Adipocyte (in vitro differentiated cells): ENCODE measurements around the gene PPP1R10.

Experiments
- DNase-seq: peaks from one replicate; pipeline ENCODE4 v3.0.0-alpha.2; 2015; ENCODE audit warnings: low read depth
- H3K27me3 ChIP-seq: replicated peaks from 2 replicates; pipeline ENCODE4 v1.7.0; 2013; ENCODE audit warnings: mild to moderate bottlenecking, low read length, moderate library complexity; ENCODE audit not compliant: control insufficient read depth, insufficient read depth
- H3K36me3 ChIP-seq: 2 replicates; pipeline ENCODE4 v1.7.0; 2013; ENCODE audit warnings: low read length, mild to moderate bottlenecking, moderate library complexity; ENCODE audit not compliant: control insufficient read depth, insufficient read depth, severe bottlenecking
- H3K4me1 ChIP-seq: 2 replicates; pipeline ENCODE4 v1.7.0; 2013; ENCODE audit warnings: mild to moderate bottlenecking, low read length, moderate library complexity; ENCODE audit not compliant: control insufficient read depth, insufficient read depth
- H3K4me3 ChIP-seq: 2 replicates; pipeline ENCODE4 v1.7.0; 2013; ENCODE audit warnings: mild to moderate bottlenecking, low read length, moderate library complexity
- H3K9ac ChIP-seq: 2 replicates; pipeline ENCODE4 v1.7.0; 2013; ENCODE audit warnings: mild to moderate bottlenecking, low read length, moderate library complexity
- H3K9me3 ChIP-seq: 2 replicates; pipeline ENCODE4 v1.7.0; 2013; ENCODE audit warnings: mild to moderate bottlenecking, low read length, moderate library complexity; ENCODE audit not compliant: control insufficient read depth

PPP1R10 gene

GRCh38 chr6:30617565-30618269, 674 bp upstream of the PPP1R10 start, which contains the start of gene MRPS18B:
Gene MRPS18B (plus strand): TSS chr6:30617840. CDS start chr6:30617866, 26 bp downstream.
- peaks cover 42% of the 10 kb centered on the region for H3K36me3 ChIP-seq
- peak; percentile 99 for DNase-seq
- H3K4me1 ChIP-seq = peaks cover 28% of the 10 kb centered on the region

GRCh38 chr6:30615958-30616810, 859 bp downstream of the PPP1R10 start:
- DNase-seq = peak; percentile 52
- Histone ChIP-seq H3K9me3 (no peaks in the 10 kb centered on the region), H3K4me1 (peaks cover 40% of the 10 kb centered on the region), H3K9ac (peak overlapping the region; percentile 98), H3K4me3 (peak overlapping the region; percentile 87), H3K27me3 (no peaks in the 10 kb centered on the region), H3K36me3 (peaks cover 30% of the 10 kb centered on the region)

More at GRCh38 chr6:30617565-30618269, 674 bp upstream of the PPP1R10 start, which contains the start of gene MRPS18B:
- Histone ChIP-seq H3K27me3 (no peaks in the 10 kb centered on the region), H3K9ac (peak within 1 kb of the TSS; percentile 98), H3K4me3 (peak within 1 kb of the TSS; percentile 95), H3K9me3 (no peaks in the 10 kb centered on the region)

GRCh38 chr6:30615219-30615957, 1.7 kb downstream of the PPP1R10 start:
- peak; percentile 83 for DNase-seq
- peak overlapping the region; percentile 98 for H3K9ac ChIP-seq
- no peaks in the 10 kb centered on the region for H3K27me3 ChIP-seq
- H3K4me1 ChIP-seq = peaks cover 40% of the 10 kb centered on the region
- H3K4me3 ChIP-seq = peak overlapping the region; percentile 87
- H3K36me3 ChIP-seq = peaks cover 24% of the 10 kb centered on the region
- H3K9me3 ChIP-seq = no peaks in the 10 kb centered on the region

- peaks cover 21% of the 10 kb centered on the region for H3K36me3 ChIP-seq
Observed at GRCh38 chr6:30614843-30615218, 2.2 kb downstream of the PPP1R10 start.

GRCh38 chr6:30614044-30614842, 2.8 kb downstream of the PPP1R10 start:
- H3K36me3 ChIP-seq = peaks cover 20% of the 10 kb centered on the region
- H3K9me3 ChIP-seq = no peaks in the 10 kb centered on the region

More at GRCh38 chr6:30614843-30615218, 2.2 kb downstream of the PPP1R10 start:
- Histone ChIP-seq H3K9me3 (no peaks in the 10 kb centered on the region), H3K27me3 (no peaks in the 10 kb centered on the region), H3K4me3 (peak overlapping the region; percentile 87), H3K9ac (peak overlapping the region; percentile 98), H3K4me1 (peaks cover 43% of the 10 kb centered on the region)
- DNase-seq = peak; percentile 97

GRCh38 chr6:30613251-30614043, 3.6 kb downstream of the PPP1R10 start:
- Histone ChIP-seq H3K4me1 (peaks cover 46% of the 10 kb centered on the region), H3K9ac (peak overlapping the region; percentile 98), H3K27me3 (no peaks in the 10 kb centered on the region), H3K9me3 (no peaks in the 10 kb centered on the region), H3K36me3 (peaks cover 27% of the 10 kb centered on the region), H3K4me3 (peak overlapping the region; percentile 87)
- DNase-seq = peak; percentile 37

More at GRCh38 chr6:30614044-30614842, 2.8 kb downstream of the PPP1R10 start:
- Histone ChIP-seq H3K4me3 (peak overlapping the region; percentile 87), H3K27me3 (no peaks in the 10 kb centered on the region), H3K9ac (peak overlapping the region; percentile 98), H3K4me1 (peaks cover 49% of the 10 kb centered on the region)
- peak; percentile 44 for DNase-seq

- no peaks in the 10 kb centered on the region for H3K27me3 ChIP-seq
- peaks cover 32% of the 10 kb centered on the region for H3K36me3 ChIP-seq
- peaks cover 45% of the 10 kb centered on the region for H3K4me1 ChIP-seq
- H3K9me3 ChIP-seq = no peaks in the 10 kb centered on the region
- no peak overlapping the region for H3K4me3 ChIP-seq
- peak; percentile 69 for DNase-seq
- peak overlapping the region; percentile 98 for H3K9ac ChIP-seq
Observed at GRCh38 chr6:30612687-30613248, 4.3 kb downstream of the PPP1R10 start.

- Histone ChIP-seq H3K27me3 (no peaks in the 10 kb centered on the region), H3K9ac (no peak overlapping the region), H3K4me1 (peaks cover 51% of the 10 kb centered on the region), H3K36me3 (peaks cover 38% of the 10 kb centered on the region), H3K4me3 (no peak overlapping the region), H3K9me3 (no peaks in the 10 kb centered on the region)
- DNase-seq = peak; percentile 65
Observed at GRCh38 chr6:30612213-30612612, 4.8 kb downstream of the PPP1R10 start.

GRCh38 chr6:30611856-30612194, 5.2 kb downstream of the PPP1R10 start:
- no peaks in the 10 kb centered on the region for H3K9me3 ChIP-seq
- no peak overlapping the region for H3K4me3 ChIP-seq
- H3K9ac ChIP-seq = no peak overlapping the region
- no peaks in the 10 kb centered on the region for H3K27me3 ChIP-seq
- DNase-seq = no peak
- peaks cover 54% of the 10 kb centered on the region for H3K4me1 ChIP-seq
- H3K36me3 ChIP-seq = peaks cover 40% of the 10 kb centered on the region
